Iris pigment epithelial cell (primary cell): ENCODE results near the gene HOXB7.

Experiments used
- DNase-seq: peaks from one replicate; pipeline ENCODE4 v3.0.0-alpha.2; 2011; ENCODE audit warnings: low read depth

Gene HOXB7

DNA sequence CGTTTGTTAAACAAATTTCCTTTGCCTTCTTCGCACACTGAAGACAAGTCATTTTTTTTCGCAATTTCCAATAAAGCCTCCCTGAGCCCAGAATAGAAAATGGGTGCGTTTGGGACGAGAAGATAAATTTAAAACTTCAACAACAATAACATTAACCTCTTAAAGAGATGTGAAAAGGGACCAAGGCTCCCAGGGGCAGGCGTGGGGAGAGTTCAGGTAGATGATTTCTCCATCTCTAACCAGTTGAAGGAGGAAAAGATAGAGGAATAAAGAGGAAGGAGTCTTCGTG, 31.4 kb downstream of the HOXB7 start:
- no peak for DNase-seq

DNA sequence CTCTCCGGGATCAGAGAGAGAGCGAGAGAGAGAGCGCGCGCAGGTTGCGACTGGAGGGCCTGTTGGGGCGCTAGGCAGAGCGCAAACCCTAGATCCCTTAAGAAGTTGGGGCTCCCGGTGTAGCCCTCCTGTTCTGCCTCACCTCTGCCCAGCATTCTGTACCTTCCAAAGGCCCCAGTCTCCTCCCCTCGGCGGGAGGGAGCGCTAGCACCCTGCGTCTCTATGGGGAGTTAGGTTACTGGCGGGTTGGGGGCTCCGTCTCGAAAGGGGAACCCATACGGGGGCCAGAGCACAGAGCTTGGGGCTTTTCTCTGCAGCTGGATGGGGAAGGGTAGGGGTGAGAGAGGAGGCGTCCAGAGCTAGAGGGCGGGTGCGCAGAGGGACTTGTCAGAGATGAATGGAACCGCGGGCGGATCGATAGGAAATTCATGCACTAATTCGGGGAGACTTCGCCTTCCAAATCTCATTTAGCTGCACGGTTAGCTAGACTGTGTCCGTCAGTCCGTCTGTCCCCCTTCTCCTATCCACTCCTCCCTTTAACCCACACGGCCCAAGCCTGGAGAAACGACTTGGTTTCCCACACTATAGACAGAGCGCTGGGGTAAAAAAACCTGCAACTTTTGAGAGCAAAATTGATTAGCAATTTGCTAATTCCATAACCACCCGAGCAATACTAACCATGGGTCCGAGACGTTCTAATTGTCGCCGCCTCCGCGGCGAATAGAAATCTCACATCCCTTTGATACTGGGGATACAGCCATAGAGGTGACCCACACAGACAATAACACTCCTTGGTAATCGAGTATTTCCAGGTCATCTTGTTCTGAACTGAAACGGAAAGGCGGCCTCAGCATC, 32.0 kb downstream of the HOXB7 start:
- DNase-seq = no peak

DNA sequence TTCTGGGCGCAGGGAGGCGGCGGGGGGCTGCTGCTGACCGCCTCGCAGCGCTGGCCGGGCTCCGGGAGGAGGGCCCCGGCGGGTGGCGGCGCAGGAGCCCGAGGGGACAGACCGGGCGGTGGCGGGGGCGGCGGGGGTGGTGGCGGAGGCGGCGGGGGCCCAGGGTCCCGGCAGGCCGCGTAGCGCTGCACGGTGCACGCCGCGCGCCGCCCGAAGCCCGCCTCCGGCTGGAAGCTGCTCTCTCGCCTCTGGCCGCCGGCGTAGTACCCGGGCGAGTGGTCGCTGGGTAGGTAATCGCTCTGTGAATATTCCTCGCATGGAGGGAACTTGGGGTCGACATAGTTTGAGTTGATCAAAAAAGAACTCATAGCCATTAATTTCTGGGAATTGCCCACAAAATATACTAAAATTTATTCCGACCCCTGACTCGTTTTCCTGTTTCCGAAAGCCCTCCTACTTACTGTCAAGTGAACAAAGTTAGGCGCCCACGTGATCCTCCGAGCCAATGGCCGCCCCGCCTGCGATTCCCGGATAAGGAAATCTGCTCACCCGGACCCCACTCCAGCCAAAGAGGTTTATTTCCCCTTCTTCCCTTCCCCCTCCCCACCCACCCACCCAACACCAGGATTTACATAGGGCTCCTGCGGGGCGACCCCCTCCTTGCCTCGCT, 32.7 kb downstream of the HOXB7 start, which contains the start of gene HOXB4:
Gene HOXB4, minus strand, starts transcription at position 405 of the 670 bp plus-strand sequence. Its CDS starts 31 bp downstream, at position 374.
- no peak for DNase-seq

DNA sequence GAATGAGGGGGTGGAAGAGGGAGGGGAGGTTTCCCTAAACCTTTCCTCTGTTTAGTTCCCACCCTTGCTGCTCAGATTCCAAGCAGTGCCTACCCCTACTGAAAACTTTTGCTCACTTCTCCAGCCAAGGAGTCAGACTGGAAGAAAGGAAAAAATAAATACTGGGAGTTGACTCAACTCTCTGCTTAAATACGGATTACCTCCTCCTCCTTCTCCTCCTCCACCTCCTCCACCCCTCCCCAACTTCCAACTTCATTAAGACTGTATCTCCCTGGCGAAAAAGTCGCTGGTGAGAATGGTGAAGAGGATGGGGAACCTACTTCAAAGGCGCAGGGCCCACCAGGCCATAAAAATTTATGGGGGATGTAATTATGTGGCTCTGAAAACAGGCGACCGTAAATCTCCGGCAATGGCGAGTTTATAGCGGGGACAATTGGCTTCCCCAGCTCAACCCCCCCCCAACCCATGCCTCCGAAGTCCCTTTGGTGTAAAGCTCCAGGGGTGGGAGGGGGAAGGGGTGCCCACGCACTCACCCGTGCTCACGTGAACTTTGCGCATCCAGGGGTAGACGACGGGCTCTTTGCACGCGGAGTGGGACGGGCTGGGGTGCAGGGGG, 33.4 kb downstream of the HOXB7 start:
- no peak for DNase-seq

DNA sequence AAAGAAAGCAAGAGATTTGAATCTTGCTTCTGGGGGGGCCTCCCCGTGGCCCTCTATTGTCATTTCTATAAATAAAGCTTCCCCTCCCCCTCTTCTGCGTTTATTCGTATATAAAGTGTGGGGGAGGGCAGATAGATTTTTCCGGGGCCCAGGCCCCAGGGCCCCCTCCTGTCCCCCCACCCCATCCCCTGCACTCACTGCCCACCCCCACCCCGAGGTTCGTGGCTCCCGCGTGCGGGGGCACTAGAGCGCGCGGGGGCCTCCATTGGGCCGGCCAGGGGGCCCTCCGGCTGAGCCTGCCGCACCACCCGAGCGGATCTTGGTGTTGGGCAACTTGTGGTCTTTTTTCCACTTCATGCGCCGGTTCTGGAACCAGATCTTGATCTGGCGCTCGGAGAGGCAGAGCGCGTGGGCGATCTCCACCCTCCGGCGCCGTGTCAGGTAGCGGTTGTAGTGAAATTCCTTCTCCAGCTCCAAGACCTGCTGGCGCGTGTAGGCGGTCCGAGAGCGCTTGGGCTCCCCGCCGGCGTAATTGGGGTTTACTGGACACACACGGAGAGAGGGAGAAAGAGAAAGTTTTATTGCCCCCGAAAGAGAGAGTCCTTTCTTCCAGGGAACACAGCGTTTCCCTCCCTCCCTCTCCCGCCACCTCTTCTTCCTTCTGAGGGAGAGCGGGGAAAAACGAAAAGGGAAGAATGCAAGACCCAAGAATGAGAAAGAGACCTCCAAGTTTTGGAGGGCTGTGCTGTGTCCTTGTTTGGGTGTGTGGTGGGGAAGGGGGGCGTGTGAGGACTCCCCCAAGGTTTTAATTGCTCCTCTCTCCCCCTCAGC, 34.1 kb downstream of the HOXB7 start:
- DNase-seq = peak; percentile 27

DNA sequence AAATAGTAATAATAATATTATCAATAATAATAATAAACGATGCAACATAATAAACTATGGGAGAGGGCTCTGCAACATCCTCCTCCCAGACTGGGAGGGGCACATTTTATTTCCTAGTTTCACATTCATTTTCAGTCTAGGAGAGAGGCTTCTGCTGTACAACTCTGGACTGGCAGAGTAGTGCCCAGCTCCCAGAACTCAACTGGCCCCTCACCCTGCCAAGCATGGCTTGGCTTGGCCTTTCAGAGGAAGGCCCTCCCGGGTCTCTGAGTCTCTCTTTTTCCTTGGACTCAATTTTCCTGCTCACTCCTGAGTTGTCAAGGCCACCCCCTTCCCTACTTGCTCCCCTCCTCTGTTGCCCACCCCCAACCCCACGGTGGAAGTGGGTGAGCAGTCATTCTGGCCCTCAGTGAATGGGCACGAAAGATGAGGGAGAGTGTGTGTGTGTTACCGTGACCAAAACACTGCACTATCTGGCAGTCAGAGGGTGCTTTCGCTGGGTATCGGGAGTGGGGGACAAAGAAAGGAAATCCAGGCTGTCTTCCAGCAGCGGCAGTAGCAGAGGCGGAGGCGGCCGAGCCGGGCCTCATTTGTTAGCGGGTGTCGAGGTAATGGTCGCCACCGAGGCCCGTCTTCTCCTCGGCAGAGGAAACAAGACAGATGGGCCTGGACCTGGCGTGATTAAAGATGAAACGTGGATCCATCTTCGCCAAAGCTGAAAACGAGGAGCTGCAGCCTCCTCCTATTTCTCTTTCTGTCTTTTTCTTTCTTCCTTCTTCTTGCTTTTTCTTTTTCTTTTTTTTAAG, 34.9 kb downstream of the HOXB7 start:
- DNase-seq = no peak

DNA sequence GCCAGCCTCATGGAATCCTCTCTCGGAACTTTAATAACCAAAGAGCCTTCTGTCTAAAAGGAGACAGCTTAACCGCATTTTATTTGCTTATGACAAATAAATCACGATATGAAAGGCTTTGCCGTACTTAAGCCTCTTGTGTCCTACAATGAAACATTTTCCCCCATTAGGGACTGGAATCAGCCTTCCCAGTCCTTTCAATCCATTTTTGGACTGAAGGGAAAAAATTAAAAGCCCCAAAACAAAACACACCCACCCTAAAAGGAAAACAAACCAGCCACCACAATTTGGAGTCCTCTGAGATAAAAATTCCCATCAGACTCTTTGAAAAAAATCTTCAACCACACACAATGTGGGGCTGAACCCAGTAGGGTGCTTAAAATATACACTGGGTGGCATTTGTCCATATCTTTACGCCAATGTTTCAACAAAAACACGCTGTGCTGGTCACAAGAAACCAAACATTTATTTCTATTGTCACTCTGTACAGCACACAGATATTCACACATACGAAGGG, 35.7 kb downstream of the HOXB7 start:
- DNase-seq = no peak

DNA sequence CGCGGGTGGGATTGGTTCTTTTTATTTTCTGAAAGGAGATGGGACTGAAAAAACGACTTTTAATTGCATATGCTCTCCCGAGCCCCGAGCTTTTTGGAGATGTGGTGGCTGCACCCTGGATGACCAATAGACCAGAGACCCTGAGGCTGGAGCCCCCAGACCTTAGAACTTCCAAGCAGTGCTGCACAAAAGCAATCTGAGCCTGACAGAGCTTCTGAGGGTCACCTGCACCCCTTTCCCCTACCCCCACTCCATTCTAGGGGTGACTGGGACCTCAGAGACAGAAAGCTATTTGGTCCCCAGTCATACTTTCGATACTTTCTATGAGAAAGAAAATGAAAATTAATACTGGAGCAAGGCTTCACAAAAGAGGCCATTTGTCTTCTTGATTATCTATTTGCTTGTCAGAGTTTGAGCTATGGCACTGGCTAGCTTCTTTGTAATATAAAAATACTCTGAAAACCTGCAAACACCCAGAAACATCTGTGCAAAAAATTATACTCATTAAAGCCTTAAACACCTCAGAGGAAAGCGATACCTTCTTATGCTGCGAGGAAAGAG, 36.2 kb downstream of the HOXB7 start:
- DNase-seq = no peak

DNA sequence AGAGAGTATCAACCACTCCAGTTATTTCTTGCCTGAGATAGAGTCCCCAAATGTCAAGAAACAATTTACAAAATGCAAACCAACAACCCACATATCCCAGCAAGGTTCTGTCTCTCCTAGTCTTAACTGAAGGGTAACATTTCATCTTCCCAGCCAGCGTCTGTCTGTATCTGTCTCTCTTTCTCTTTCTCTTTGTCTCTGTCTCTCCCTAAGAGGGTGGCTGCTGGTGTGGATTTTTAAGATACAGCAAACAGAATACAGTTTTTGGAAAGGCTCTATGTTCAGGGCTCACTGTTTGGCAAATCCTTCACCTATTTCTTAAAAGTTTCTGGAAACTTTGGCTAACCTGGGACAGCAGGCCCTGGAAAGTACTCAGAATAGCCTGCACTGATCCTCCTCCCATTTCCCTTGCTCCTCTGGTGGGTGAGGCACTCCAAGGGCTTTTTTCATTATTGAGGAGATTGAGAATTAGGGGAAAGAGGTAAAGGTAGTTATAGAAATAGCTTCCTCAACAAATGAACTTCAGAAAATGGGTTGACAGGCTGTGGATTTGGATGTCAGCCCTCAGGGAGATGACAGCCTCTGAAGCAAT, 38.9 kb downstream of the HOXB7 start:
- no peak for DNase-seq

DNA sequence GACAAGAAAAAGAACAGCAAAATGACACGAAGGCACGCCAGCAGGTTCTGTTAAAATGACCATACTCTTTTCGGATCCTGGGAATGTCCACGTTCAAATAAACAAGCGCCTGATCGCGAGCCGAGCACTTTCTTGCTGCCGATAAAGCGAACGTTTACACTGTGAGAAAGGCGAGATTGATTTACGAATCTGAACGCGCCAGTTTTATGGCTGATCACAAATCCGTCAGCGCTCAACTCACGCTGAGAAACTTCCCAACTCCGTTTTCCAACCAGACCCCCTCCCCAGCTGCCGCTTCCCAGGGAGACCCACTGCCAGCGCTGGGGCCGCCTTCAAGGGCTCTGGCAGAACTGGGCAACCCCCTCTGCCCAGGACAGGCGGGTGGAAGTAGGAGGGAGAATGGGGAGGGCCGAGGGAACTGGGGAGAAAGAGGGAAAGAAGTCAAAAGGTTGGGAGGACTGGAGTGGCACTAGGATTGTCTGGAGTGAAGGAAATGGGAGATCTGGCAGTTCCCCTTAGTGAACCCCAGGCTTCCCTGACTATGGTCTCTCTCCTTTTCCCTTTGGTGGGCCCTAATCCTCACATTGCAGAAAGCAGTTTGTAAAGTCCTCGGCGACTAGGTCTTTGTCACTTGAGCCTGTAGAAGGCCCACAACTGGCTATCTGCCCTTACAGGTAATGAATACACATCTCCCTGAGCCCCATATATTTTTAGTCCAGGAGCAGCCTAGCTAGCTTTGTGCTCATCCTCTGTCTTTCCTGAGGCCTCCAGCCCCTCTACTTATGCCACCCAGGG, 39.6 kb downstream of the HOXB7 start:
- no peak for DNase-seq

DNA sequence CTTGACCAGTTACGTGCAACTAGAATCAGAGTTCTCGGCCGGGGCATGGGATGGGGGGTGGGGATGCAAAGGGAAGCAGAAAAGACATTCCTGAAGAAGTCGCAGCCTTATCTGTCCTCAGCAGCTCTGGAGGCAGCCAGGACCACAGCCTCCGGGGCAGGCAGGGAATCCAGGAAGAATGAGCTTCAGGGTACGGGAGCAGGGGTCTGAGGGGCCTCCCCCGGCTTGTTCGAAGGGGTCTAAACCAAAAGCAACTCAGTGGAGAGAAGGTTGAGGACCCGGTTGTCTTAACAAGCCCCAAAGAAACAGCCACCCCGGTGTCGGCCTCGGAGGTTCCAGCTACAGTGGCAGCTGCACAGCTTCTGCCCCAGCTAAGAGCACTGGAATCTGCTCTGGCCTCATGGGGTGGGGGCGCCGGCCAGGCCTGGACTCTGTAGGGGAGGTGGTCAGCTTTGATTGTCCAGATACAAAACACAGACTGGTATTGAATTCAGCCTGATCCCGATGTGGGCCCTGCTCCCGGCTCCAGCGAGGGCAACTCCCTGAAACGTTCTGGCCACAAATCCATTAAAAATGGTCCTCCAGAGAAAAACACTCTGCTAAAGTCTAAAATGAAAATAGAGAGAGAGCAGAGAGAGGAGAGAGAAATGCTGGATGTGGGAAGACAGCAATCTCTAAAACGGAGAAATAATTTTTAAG, 40.3 kb downstream of the HOXB7 start:
- no peak for DNase-seq

DNA sequence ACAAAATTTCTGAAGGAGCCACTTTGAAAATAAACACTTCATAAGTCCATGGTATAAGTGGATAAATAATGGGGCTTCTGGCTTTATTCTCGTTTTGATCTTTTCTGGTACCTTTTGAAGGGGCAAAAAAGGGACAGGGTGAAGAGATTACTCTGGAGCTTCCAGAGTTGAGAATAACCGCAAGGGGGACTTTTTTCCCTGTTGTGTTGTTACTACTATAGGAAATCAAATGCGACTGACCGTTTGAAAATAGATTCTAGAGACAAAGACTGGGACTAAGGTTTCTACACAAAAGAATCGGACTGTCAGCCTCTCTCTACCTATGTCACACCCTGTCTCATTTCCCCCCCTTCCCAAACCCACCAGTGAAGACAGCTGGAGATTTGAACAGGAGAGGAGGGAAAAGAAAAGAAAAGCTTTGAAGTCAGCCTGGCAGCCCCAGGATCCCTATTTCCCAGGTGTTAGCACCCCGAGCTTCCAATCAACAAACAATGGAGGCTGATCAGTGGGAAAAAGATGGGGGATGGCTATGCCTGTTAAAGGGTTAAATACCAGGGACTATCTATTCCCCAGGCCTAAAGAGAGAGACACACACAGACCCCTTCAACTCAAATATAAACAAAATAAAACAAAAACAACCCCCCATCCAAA, 41.0 kb downstream of the HOXB7 start:
- DNase-seq = no peak

DNA sequence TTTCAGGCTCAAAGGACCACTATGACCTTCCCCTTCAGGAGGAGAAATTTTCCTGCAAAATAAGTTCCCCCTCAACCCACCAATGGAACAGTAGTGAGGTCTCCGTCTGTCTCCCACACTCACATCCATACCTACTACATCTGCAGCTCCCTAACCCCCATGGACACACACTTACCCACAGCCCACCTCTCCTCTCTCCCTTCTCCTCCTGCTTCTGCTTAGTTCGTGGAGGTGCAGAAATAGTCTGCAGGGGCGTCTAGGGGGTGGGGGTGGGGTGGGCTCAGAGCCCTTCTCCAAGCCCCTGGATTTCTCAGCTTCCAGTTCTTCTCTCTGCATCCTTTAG, 41.6 kb downstream of the HOXB7 start:
- DNase-seq = no peak

DNA sequence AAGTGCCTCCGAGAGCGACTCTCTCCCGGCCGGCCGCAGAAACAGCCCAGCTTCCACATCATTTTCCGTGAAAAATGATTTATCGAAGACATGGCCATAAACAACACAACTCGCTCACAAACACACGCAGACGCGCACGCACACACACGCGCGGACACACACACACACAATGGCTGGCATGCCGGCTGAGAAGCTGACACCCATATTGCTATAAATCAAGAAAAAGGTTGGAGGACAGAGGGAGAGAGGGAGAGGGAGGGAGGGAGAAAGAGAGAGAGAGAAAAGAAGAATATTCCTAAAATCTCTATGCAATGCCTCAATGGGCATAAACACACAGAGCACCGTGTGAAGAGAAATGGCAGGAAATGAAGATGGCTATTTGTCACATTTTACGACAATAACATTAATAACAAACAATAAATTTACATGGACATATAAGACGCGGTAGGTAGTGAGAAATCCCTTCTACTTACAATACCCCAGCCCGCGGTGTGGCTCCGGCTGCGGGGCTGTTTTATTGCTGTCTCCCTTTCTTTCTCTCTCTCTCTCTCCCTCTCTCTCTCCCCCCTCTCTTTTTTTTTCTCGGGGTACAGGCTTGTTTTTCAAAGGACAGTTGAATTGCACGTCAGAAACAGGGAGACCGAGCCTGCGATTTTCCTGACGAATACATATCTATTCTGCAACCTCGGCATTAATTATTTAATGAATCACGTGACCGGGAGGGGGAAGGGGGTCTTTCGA, 42.1 kb downstream of the HOXB7 start:
- no peak for DNase-seq

DNA sequence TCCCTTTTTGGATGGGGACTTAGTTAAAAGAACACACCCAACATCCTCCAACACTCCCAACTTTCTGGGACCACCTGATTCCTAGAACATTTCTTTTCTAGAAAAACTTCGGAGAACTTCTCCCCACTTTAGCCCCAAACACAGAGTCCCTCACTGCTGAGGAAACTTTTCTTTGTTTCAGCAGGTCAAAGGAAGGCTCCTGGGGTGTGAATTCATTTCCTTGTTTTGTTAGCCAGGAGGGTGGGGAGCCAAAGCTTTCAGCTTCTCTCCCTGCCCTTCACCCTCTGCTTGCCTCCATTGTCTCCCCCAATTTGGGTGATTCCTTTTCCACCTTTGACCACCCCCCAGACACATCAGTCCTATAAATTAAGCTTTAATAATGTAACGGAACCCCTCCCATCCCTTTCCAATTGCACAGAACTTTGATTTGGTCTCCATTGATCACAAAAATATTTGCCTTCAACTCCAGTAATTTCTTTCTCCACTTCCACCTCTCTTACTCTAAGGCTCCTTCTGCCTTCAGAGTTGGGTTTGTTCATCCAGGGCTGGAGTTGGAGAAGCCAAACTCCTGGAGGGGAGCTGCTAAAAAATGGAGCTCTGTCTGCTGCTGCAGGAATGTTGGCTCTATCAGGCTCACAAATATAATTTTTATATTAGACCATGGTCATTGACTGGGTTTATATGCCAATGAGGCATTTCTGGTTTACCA, 43.0 kb downstream of the HOXB7 start:
- no peak for DNase-seq

DNA sequence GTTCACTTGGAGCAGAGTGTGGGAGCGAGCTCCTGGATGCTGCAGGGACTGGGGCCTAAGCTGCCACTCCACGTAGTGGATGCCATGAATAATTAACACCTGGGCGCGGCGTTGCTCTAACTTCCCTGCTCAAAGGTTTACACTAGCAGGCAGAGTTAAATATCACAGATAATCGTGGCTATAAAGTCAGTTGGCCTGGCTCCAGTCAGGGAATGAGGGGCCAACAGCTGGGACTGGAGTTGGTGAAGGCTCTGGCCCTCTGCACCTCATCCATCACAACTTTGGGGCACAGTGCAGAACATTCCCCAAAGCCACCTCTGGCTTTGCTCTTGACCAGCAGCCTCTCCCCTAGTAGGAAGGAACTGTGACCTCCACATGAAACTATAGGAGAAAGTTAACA, 43.6 kb downstream of the HOXB7 start:
- DNase-seq = no peak

DNA sequence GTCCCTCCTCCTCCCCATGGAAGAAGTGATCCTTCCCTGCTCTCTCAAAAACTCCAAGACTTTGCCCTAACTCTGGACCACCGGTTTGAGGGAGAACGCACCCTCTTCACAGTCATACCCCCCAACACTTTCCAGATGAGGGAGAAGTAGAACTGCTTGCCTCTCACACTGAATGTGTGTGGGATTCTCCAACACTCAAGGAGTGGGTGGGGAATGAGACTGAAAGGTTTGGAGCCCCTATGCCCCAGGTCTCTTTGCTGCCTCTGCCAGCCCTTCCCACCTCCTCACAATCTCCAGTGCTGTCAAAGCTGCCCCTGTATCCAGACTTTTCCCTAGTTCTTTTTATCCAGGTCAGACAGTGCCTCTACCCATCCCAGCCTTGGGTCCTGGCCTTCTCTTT, 44.1 kb downstream of the HOXB7 start:
- DNase-seq = no peak
